ENCODE measurements around the gene PEF1.

DNA sequence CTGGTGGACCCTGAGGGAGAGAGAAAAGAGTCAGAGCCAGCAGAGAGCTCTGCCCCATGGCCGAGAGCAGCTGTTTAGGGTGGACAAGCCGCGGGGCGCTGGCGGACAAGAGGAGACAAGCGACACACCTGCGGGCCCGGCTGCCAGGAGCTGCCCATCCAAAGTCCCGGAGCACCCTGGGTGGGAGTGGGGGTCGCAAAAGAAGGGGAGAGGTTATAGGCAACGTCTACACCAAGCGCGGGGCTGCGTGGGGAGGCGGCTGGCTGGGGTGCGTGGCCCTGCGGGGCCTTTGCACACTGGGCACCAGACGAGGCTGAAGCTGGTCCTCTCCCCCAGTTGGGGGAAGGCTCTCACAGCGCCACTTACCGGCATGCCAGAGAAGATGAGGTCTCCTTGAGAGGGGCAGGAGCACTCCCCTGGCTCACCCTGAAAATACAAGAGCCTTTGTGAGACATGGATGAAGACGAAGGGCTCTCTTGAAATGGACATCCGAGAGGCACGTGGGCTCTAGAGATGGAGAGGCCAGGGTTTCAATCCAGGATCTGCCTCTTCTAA is 35.1 kb upstream of the PEF1 start:
- no peak for TF ChIP-seq SUZ12 (IDR thresholded peaks at IDR 0.05)
- no peak for TF ChIP-seq FOXA1 (IDR thresholded peaks at IDR 0.05)
- TF ChIP-seq FOXM1 (IDR thresholded peaks at IDR 0.05; ENCODE audit: borderline replicate concordance) = no peak
- no peak for TF ChIP-seq NFRKB (IDR thresholded peaks at IDR 0.05)
- TF ChIP-seq ELF4 (IDR thresholded peaks at IDR 0.05) = no peak
- no peak for TF ChIP-seq LEF1 (IDR thresholded peaks at IDR 0.05; ENCODE audit: borderline replicate concordance)
- no peak for TF ChIP-seq ARNT (IDR thresholded peaks at IDR 0.05)
- TF ChIP-seq ZNF384 (IDR thresholded peaks at IDR 0.05) = no peak
- TF ChIP-seq BHLHE40 (IDR thresholded peaks at IDR 0.05; ENCODE audit: borderline replicate concordance) = no peak
